HL-60 (cell line): ENCODE results near the gene ARHGAP45.

Experiments
- DNase-seq, 2 experiments: peaks; one replicate each; pipeline ENCODE4 v3.0.0-alpha.2; 2010 to 2020; ENCODE audit warnings: low read depth in 1 of 2, low spot score in 1 of 2
- H3K27ac ChIP-seq: fragments of 250-450 bp; sonication (Bioruptor Pico); replicated peaks from 2 replicates; pipeline ENCODE4 v1.5.1; 2020; ENCODE audit warnings: mild to moderate bottlenecking, moderate library complexity
- H3K27me3 ChIP-seq: fragments of 250-450 bp; sonication (Bioruptor Pico); 2 replicates; pipeline ENCODE4 v1.5.1; 2021; ENCODE audit warnings: mild to moderate bottlenecking, moderate library complexity; ENCODE audit not compliant: insufficient read depth, poor library complexity, severe bottlenecking
- H3K4me3 ChIP-seq: replicated peaks from 2 replicates; pipeline ENCODE4 v1.5.1; 2011; ENCODE audit warnings: mild to moderate bottlenecking, control low read depth, low read length; ENCODE audit not compliant: insufficient read depth
- CTCF ChIP-seq: IDR thresholded peaks from one replicate; pipeline ENCODE4 v1.5.1; 2011; ENCODE audit warnings: low read length, control low read depth, inconsistent platforms; ENCODE audit not compliant: insufficient read depth
- GABPA ChIP-seq: IDR thresholded peaks from 2 replicates; pipeline ENCODE4 v1.6.1; 2012; ENCODE audit warnings: low read depth
- POLR2AphosphoS5 ChIP-seq: IDR thresholded peaks from 2 replicates; pipeline ENCODE4 v1.6.1; 2012; ENCODE audit warnings: low read depth
- REST ChIP-seq: IDR thresholded peaks from 2 replicates; pipeline ENCODE4 v1.6.1; 2012; ENCODE audit warnings: low read depth; ENCODE audit not compliant: insufficient replicate concordance
- SPI1 ChIP-seq: IDR thresholded peaks from 2 replicates; pipeline ENCODE4 v1.6.1; 2012; ENCODE audit warnings: low read depth, mild to moderate bottlenecking, borderline replicate concordance

ARHGAP45 gene

GRCh38 chr19:1131718-1132551 lies 65.0 kb downstream of the ARHGAP45 start:
- peak; percentile 59 to 89 for DNase-seq
- H3K27ac ChIP-seq: peak overlapping the region; percentile 73
- H3K27me3 ChIP-seq: no peaks in the 10 kb centered on the region
- TF ChIP-seq POLR2AphosphoS5: no peak
- no peak for TF ChIP-seq REST
- TF ChIP-seq GABPA: peak; percentile 44; the same call in 1 of the 2 replicates
- peak; percentile 46; the same call in 1 of the 2 replicates for TF ChIP-seq SPI1
- no peak for TF ChIP-seq CTCF
- H3K4me3 ChIP-seq: peak overlapping the region; percentile 41

- Histone ChIP-seq H3K27me3 (no peaks in the 10 kb centered on the region), H3K27ac (peak overlapping the region; percentile 73), H3K4me3 (peak overlapping the region; percentile 41)
- DNase-seq: peak in 1 of 2 experiments; percentile 34
- no peak for TF ChIP-seq POLR2AphosphoS5
- TF ChIP-seq REST: no peak
Observed at GRCh38 chr19:1132552-1133383, 65.8 kb downstream of the ARHGAP45 start.

- H3K4me3 ChIP-seq: no peak overlapping the region
- H3K27ac ChIP-seq: peak overlapping the region; percentile 73
- H3K27me3 ChIP-seq: no peaks in the 10 kb centered on the region
- DNase-seq: peak; percentile 70 to 87
- TF ChIP-seq CTCF (no peak), GABPA (no peak), REST (no peak), SPI1 (no peak), POLR2AphosphoS5 (no peak)
Observed at GRCh38 chr19:1133471-1133929, 66.5 kb downstream of the ARHGAP45 start.
